SH-SY5Y (cell line): ENCODE results near the gene TMPRSS6.

Source experiments
- GATA2 ChIP-seq: IDR thresholded peaks from 2 replicates; pipeline ENCODE4 v1.6.1; 2011; ENCODE audit warnings: mild to moderate bottlenecking, low read depth, low read length
- GATA3 ChIP-seq: IDR thresholded peaks from 2 replicates; pipeline ENCODE4 v1.6.1; 2011; ENCODE audit warnings: low read depth, mild to moderate bottlenecking, low read length, moderate library complexity

DNA sequence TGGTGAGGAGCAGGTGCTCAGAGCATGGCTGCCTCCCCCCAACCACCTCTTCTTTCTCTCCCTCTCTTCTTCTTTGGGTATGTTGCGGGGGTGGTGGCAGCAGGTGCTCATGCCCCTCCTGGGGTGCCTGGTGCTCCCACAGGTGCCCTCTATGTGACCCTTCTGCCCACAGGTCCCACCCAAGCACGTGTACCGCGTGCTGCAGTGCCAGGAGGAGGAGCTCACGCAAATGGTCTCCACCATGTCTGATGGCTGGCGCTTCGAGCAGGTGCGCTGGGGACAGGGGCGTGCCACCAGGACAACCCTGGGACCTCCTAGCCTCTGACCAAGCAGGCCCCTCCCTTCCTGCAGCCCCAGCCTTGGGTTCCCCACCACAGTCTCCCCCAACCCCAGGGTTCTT is 52.3 kb downstream of the TMPRSS6 start:
- TF ChIP-seq GATA2 (no peak), GATA3 (no peak)
